HepG2 (cell line): ENCODE data around the gene CTSA. TPM values are rescaled to one million over a fixed set of nuclear protein-coding genes. Genes with fewer than 3 reads are reported as not detected.
A peak's percentile ranks its signal among the peaks of the same experiment; 100 is the strongest.

Experiments
- ATF5 ChIP-seq: sonication (generic); formaldehyde crosslinking; IDR thresholded peaks from 2 replicates; pipeline ENCODE4 v1.4.0; 2020; ENCODE audit warnings: mild to moderate bottlenecking, low read depth, missing genetic modification reagents
- FOXO1 ChIP-seq: sonication (generic); formaldehyde crosslinking; IDR thresholded peaks from 2 replicates; pipeline ENCODE4 v1.4.0; 2020; ENCODE audit warnings: missing genetic modification reagents
- GFI1 ChIP-seq: sonication (generic); formaldehyde crosslinking; IDR thresholded peaks from 2 replicates; pipeline ENCODE4 v1.5.0; 2020; ENCODE audit warnings: missing genetic modification reagents, mild to moderate bottlenecking, borderline replicate concordance
- HDAC2 ChIP-seq: sonication (generic); formaldehyde crosslinking; IDR thresholded peaks from 2 replicates; pipeline ENCODE4 v1.4.0; 2020; ENCODE audit warnings: missing genetic modification reagents
- MEIS2 ChIP-seq: sonication (generic); formaldehyde crosslinking; IDR thresholded peaks from 2 replicates; pipeline ENCODE4 v1.9.0; 2021; ENCODE audit warnings: mild to moderate bottlenecking, missing genetic modification reagents
- MNT ChIP-seq: fragments of 450-650 bp; IDR thresholded peaks from 2 replicates; pipeline ENCODE4 v1.6.1; 2016
- PATZ1 ChIP-seq: sonication (generic); formaldehyde crosslinking; IDR thresholded peaks from 2 replicates; pipeline ENCODE4 v1.4.0; 2020; ENCODE audit warnings: missing genetic modification reagents
- PITX1 ChIP-seq: sonication (generic); formaldehyde crosslinking; IDR thresholded peaks from 2 replicates; pipeline ENCODE4 v1.5.1; 2020; ENCODE audit warnings: mild to moderate bottlenecking, missing genetic modification reagents
- SALL1 ChIP-seq: sonication (generic); formaldehyde crosslinking; IDR thresholded peaks from 2 replicates; pipeline ENCODE4 v1.8.0; 2022; ENCODE audit warnings: mild to moderate bottlenecking, missing genetic modification reagents
- SP140L ChIP-seq: sonication (generic); formaldehyde crosslinking; IDR thresholded peaks from 2 replicates; pipeline ENCODE4 v1.4.0; 2020; ENCODE audit warnings: missing genetic modification reagents, borderline replicate concordance
- SP4 ChIP-seq: sonication (generic); formaldehyde crosslinking; IDR thresholded peaks from 2 replicates; pipeline ENCODE4 v1.8.1; 2023; ENCODE audit warnings: mild to moderate bottlenecking, missing genetic modification reagents
- THRA ChIP-seq: sonication (generic); formaldehyde crosslinking; IDR thresholded peaks from 2 replicates; pipeline ENCODE4 v1.4.0; 2020; ENCODE audit warnings: missing genetic modification reagents, borderline replicate concordance
- ZFYVE20 ChIP-seq: sonication (generic); formaldehyde crosslinking; IDR thresholded peaks from 2 replicates; pipeline ENCODE4 v1.8.0; 2023; ENCODE audit warnings: low read depth, mild to moderate bottlenecking, moderate library complexity, missing genetic modification reagents, borderline replicate concordance
- ZNF34 ChIP-seq: sonication (generic); formaldehyde crosslinking; IDR thresholded peaks from 2 replicates; pipeline ENCODE4 v1.4.0; 2020; ENCODE audit warnings: mild to moderate bottlenecking, missing genetic modification reagents, borderline replicate concordance
- ZNF784 ChIP-seq: sonication (generic); formaldehyde crosslinking; IDR thresholded peaks from 2 replicates; pipeline ENCODE4 v1.5.1; 2020; ENCODE audit warnings: missing genetic modification reagents, mild to moderate bottlenecking, borderline replicate concordance
- ZNF83 ChIP-seq: sonication (generic); formaldehyde crosslinking; IDR thresholded peaks from 2 replicates; pipeline ENCODE4 v1.4.0; 2020; ENCODE audit warnings: missing genetic modification reagents, mild to moderate bottlenecking, borderline replicate concordance
- polyA plus RNA-seq, 8 experiments: library from polyadenylated mRNA; depleted of rRNA in 3 of 8; stranded (reverse) in 7 of 8; unstranded in 1 of 8; fragments of >200 nt; fragmentation: Illumina TruSeq in 4 of 8; extraction: Trizol in 4 of 8; gene quantifications; 2 replicates each; pipeline versions ENCODE4 v1.2.1 to v1.2.3, GENCODE V29; 2011 to 2016; ENCODE audit warnings: low read depth in 4 of 8, missing spikeins in 1 of 8, mixed read lengths in 1 of 8; ENCODE audit not compliant: insufficient read depth in 1 of 8
- total RNA-seq, 5 experiments: library from RNA; depleted of rRNA; stranded (reverse); fragments of >200 nt; fragmentation: Illumina TruSeq; extraction: Trizol; gene quantifications; 2 replicates each; pipeline ENCODE4 v1.2.3, GENCODE V29; 2016; ENCODE audit warnings: low read depth in 1 of 5

CTSA gene
- total and polyA plus RNA-seq, 2 of the 13 experiments (the other 11 are each of a cell fraction or from before 2014, with no cell fraction given): 202 to 231 TPM

GRCh38 chr20:45919542-45920399 lies 28.6 kb downstream of the CTSA start (continued):
- TF ChIP-seq MNT (0 out of 2 replicates have a peak, but pooled peaks have one; percentile 27), SALL1 (CRISPR knock-in tag) (peak; percentile 78), ATF5 (no peak), ZNF784 (CRISPR knock-in tag) (no peak), HDAC2 (CRISPR knock-in tag) (peak; percentile 49; the same call in 1 of the 2 replicates), SP140L (CRISPR knock-in tag) (no peak), SP4 (0 out of 2 replicates have a peak, but pooled peaks have one; percentile 16), THRA (0 out of 2 replicates have a peak, but pooled peaks have one; percentile 20), FOXO1 (CRISPR knock-in tag) (peak; percentile 87; the same call in 1 of the 2 replicates), ZNF34 (CRISPR knock-in tag) (no peak), GFI1 (0 out of 2 replicates have a peak, but pooled peaks have one; percentile 8), ZNF83 (no peak), MEIS2 (peak; percentile 70; the same call in 1 of the 2 replicates), PATZ1 (CRISPR knock-in tag) (peak; percentile 75), ZFYVE20 (no peak), PITX1 (0 out of 2 replicates have a peak, but pooled peaks have one; percentile 9)
